ENCODE results near the gene ASCC2. TPM values are rescaled to one million over a fixed set of nuclear protein-coding genes. Genes with fewer than 3 reads are reported as not detected.
"Not testable (repeated sequence)": the region's sequence is repeated elsewhere in the genome, so short reads cannot be mapped to it uniquely, and the experiment has no call there.

The ASCC2 gene
- polyA plus RNA-seq, 1 experiment = 62.6 TPM

- ChIA-PET CTCF (no interaction called here), POLR2A (no interaction called here)
- Histone ChIP-seq H3K4me3 (ENCODE audit: low read depth, low read length) (no peak overlapping the region), H3K36me3 (ENCODE audit: control insufficient read depth, insufficient read depth, low read length) (peaks cover 14% of the 10 kb centered on the region), H3K27me3 (ENCODE audit: control insufficient read depth, insufficient read depth, low read length) (no peaks in the 10 kb centered on the region)
- no peak for TF ChIP-seq CTCF (IDR thresholded peaks at IDR 0.05; ENCODE audit: insufficient read depth, low read depth, low read length)
- DNase-seq (ENCODE audit: low read depth) = no peak
Observed at GRCh38 chr22:29834046-29834445, 4.0 kb downstream of the ASCC2 start.

GRCh38 chr22:29833392-29833965 is 4.6 kb downstream of the ASCC2 start:
- Histone ChIP-seq H3K4me3 (ENCODE audit: low read depth, low read length) (no peak overlapping the region), H3K36me3 (ENCODE audit: control insufficient read depth, insufficient read depth, low read length) (peaks cover 14% of the 10 kb centered on the region), H3K27me3 (ENCODE audit: control insufficient read depth, insufficient read depth, low read length) (no peaks in the 10 kb centered on the region)
- CTCF ChIA-PET = interaction anchor here (0.7 kb wide), 1 partner anchor 255 kb away, joined by 3 read pairs; no protein-coding TSS in a partner anchor
- TF ChIP-seq CTCF (IDR thresholded peaks at IDR 0.05; ENCODE audit: insufficient read depth, low read depth, low read length) = no peak
- POLR2A ChIA-PET = no interaction called here
- DNase-seq (ENCODE audit: low read depth) = no peak

GRCh38 chr22:29831958-29832357 is 6.1 kb downstream of the ASCC2 start:
- no peaks in the 10 kb centered on the region for H3K27me3 ChIP-seq (ENCODE audit: control insufficient read depth, insufficient read depth, low read length)
- no peak for DNase-seq (ENCODE audit: low read depth)
- no peak for TF ChIP-seq CTCF (IDR thresholded peaks at IDR 0.05; ENCODE audit: insufficient read depth, low read depth, low read length)
- POLR2A ChIA-PET = no interaction called here
- CTCF ChIA-PET = no interaction called here
- peaks cover 14% of the 10 kb centered on the region for H3K36me3 ChIP-seq (ENCODE audit: control insufficient read depth, insufficient read depth, low read length)
- H3K4me3 ChIP-seq (ENCODE audit: low read depth, low read length) = no peak overlapping the region

GRCh38 chr22:29831186-29831921 is 6.7 kb downstream of the ASCC2 start:
- Histone ChIP-seq H3K27me3 (ENCODE audit: control insufficient read depth, insufficient read depth, low read length) (no peaks in the 10 kb centered on the region), H3K36me3 (ENCODE audit: control insufficient read depth, insufficient read depth, low read length) (peaks cover 14% of the 10 kb centered on the region), H3K4me3 (ENCODE audit: low read depth, low read length) (no peak overlapping the region)
- TF ChIP-seq CTCF (IDR thresholded peaks at IDR 0.05; ENCODE audit: insufficient read depth, low read depth, low read length) = no peak
- DNase-seq (ENCODE audit: low read depth) = no peak
- CTCF ChIA-PET = no interaction called here
- POLR2A ChIA-PET = no interaction called here

GRCh38 chr22:29830585-29830984 is 7.5 kb downstream of the ASCC2 start:
- TF ChIP-seq CTCF (IDR thresholded peaks at IDR 0.05; ENCODE audit: insufficient read depth, low read depth, low read length) = no peak
- peaks cover 12% of the 10 kb centered on the region for H3K36me3 ChIP-seq (ENCODE audit: control insufficient read depth, insufficient read depth, low read length)
- CTCF ChIA-PET = no interaction called here

GRCh38 chr22:29827726-29828125 is 10.3 kb downstream of the ASCC2 start:
- H3K4me3 ChIP-seq (ENCODE audit: low read depth, low read length); DNase-seq (ENCODE audit: low read depth); H3K27me3 ChIP-seq (ENCODE audit: control insufficient read depth, insufficient read depth, low read length): not testable (repeated sequence)
- H3K36me3 ChIP-seq (ENCODE audit: control insufficient read depth, insufficient read depth, low read length) = peaks cover 11% of the 10 kb centered on the region
- ChIA-PET CTCF (interaction anchor here (0.6 to 1.2 kb wide), 2 partner anchors 17 kb away, joined by 3 read pairs; no protein-coding TSS in a partner anchor), POLR2A (interaction anchor here (0.9 kb wide), 1 partner anchor 10 kb away, joined by 3 read pairs; the partner anchor contains the start of gene ASCC2)

More at GRCh38 chr22:29830585-29830984, 7.5 kb downstream of the ASCC2 start:
- POLR2A ChIA-PET = no interaction called here
- no peak for DNase-seq (ENCODE audit: low read depth)
- no peak overlapping the region for H3K4me3 ChIP-seq (ENCODE audit: low read depth, low read length)
- no peaks in the 10 kb centered on the region for H3K27me3 ChIP-seq (ENCODE audit: control insufficient read depth, insufficient read depth, low read length)
